ENCODE measurements around the gene KRTAP9-3.
"Not testable (repeated sequence)": the region's sequence is repeated elsewhere in the genome, so short reads cannot be mapped to it uniquely, and the experiment has no call there.

KRTAP9-3 gene

GRCh38 chr17:41232399-41233105 lies at the start of gene KRTAP9-3:
TSS of gene KRTAP9-3 (plus strand) at chr17:41232449. CDS start at chr17:41232502, 53 bp downstream.
- not testable (repeated sequence) for DNase-seq

GRCh38 chr17:41184480-41184961 lies 47.7 kb upstream of the KRTAP9-3 start, which contains the start of gene KRTAP4-1:
TSS of gene KRTAP4-1 (minus strand) at chr17:41184911. CDS start at chr17:41184854, 57 bp downstream.
- DNase-seq: no peak

GRCh38 chr17:41185001-41185400 lies 47.2 kb upstream of the KRTAP9-3 start:
- no peak for DNase-seq

- no peak for DNase-seq
Observed at GRCh38 chr17:41186872-41187271, 45.4 kb upstream of the KRTAP9-3 start.

- DNase-seq: not testable (repeated sequence)
Observed at GRCh38 chr17:41189837-41190318, 42.4 kb upstream of the KRTAP9-3 start, which contains the start of gene KRTAP9-1. TSS of gene KRTAP9-1 (plus strand) at chr17:41189887. CDS start at chr17:41189887, 0 bp downstream.

- no peak for DNase-seq
Observed at GRCh38 chr17:41190328-41190727, 41.9 kb upstream of the KRTAP9-3 start.

- no peak for DNase-seq
Observed at GRCh38 chr17:41196068-41196467, 36.2 kb upstream of the KRTAP9-3 start.

- DNase-seq: no peak
Observed at GRCh38 chr17:41199421-41200078, 32.7 kb upstream of the KRTAP9-3 start.

- DNase-seq: no peak
Observed at GRCh38 chr17:41211845-41212466, 20.3 kb upstream of the KRTAP9-3 start.

GRCh38 chr17:41212524-41213169 lies 19.6 kb upstream of the KRTAP9-3 start:
- DNase-seq: no peak

GRCh38 chr17:41215681-41216080 lies 16.6 kb upstream of the KRTAP9-3 start:
- DNase-seq: no peak

- DNase-seq: no peak
Observed at GRCh38 chr17:41223821-41224220, 8.4 kb upstream of the KRTAP9-3 start.

GRCh38 chr17:41226051-41226450 lies 6.2 kb upstream of the KRTAP9-3 start:
- DNase-seq: no peak

GRCh38 chr17:41226598-41227095 lies 5.6 kb upstream of the KRTAP9-3 start, which contains the start of gene KRTAP9-2:
TSS of gene KRTAP9-2 (plus strand) at chr17:41226648. CDS start at chr17:41226655, 7 bp downstream.
- DNase-seq: not testable (repeated sequence)

GRCh38 chr17:41230094-41230493 lies 2.2 kb upstream of the KRTAP9-3 start:
- no peak for DNase-seq

GRCh38 chr17:41231731-41232130 lies 518 bp upstream of the KRTAP9-3 start:
- DNase-seq: no peak

GRCh38 chr17:41237116-41237515 lies 4.9 kb downstream of the KRTAP9-3 start:
- DNase-seq: not testable (repeated sequence)

- DNase-seq: not testable (repeated sequence)
Observed at GRCh38 chr17:41237949-41238437, 5.7 kb downstream of the KRTAP9-3 start, which contains the start of gene KRTAP9-8. TSS of gene KRTAP9-8 (plus strand) at chr17:41237999. CDS start at chr17:41238052, 53 bp downstream.

GRCh38 chr17:41246995-41247787 lies 14.9 kb downstream of the KRTAP9-3 start:
- DNase-seq: not testable (repeated sequence)

- not testable (repeated sequence) for DNase-seq
Observed at GRCh38 chr17:41249637-41250240, 17.5 kb downstream of the KRTAP9-3 start, which contains the start of gene KRTAP9-4. TSS of gene KRTAP9-4 (plus strand) at chr17:41249687. CDS start at chr17:41249721, 34 bp downstream.

- DNase-seq: no peak
Observed at GRCh38 chr17:41251261-41251660, 19.0 kb downstream of the KRTAP9-3 start.

All from activated gamma-delta T cell treated with Interleukin-2 at 50 U/mL for 16 hours (primary cell).